ENCODE data around the gene IL17RC. TPM values are rescaled to one million over a fixed set of nuclear protein-coding genes. Genes with fewer than 3 reads are reported as not detected.

Gene IL17RC
- total and polyA plus RNA-seq, 2 of the 4 experiments (the other 2 are of a cell fraction): 20.8 to 28.3 TPM

DNA sequence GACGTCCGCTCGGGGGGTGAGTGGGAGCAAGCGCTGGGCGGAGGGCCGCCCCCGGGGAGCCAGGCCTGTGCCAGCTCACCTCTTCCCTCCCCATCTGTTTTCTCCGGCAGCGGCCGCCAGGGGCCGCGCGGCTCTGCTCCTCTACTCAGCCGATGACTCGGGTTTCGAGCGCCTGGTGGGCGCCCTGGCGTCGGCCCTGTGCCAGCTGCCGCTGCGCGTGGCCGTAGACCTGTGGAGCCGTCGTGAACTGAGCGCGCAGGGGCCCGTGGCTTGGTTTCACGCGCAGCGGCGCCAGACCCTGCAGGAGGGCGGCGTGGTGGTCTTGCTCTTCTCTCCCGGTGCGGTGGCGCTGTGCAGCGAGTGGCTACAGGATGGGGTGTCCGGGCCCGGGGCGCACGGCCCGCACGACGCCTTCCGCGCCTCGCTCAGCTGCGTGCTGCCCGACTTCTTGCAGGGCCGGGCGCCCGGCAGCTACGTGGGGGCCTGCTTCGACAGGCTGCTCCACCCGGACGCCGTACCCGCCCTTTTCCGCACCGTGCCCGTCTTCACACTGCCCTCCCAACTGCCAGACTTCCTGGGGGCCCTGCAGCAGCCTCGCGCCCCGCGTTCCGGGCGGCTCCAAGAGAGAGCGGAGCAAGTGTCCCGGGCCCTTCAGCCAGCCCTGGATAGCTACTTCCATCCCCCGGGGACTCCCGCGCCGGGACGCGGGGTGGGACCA, 16.1 kb downstream of the IL17RC start (continued):
- TF ChIP-seq NFE2L2 (IDR thresholded peaks at IDR 0.05; ENCODE audit: low read depth, low read length): no peak
- no peak for TF ChIP-seq POLR2A (IDR thresholded peaks at IDR 0.05; ENCODE audit: low read depth, low read length)
- no peak for TF ChIP-seq FOS (IDR thresholded peaks at IDR 0.05; ENCODE audit: low read depth, low read length)

DNA sequence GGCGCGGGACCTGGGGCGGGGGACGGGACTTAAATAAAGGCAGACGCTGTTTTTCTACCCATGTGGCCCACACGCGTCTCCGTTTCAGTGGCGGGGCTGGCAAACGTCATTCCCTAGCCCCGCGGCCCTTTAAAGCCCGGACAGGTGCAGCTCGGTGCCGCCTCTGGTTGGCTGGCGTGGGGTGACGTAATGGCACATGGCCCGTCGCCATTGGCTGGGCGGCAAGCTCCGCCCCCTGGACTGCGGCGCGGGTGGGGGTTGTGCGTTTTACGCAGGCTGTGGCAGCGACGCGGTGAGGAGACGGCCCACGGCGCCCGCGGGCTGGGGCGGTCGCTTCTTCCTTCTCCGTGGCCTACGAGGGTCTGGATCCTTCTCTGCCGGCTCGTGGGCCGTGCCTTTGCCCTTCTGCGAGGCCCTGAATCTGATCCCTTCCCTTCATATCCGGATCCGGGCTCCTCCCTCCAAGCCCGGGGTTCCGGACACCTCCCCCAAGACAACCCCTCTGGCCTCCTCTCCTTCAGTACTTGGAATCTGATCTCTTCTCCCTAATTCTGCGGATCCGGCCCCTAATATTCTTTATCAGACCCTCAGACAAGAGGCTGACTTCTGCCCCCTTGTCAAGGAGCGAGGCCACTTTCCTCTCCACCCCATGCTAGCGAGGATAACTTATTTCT, 16.8 kb downstream of the IL17RC start, which contains the start of gene CRELD1:
Gene CRELD1 (plus strand): TSS at position 274 of the 674 bp plus-strand sequence. CDS start 605 bp downstream, outside the sequence.
- in situ Hi-C loops (cut with MboI; ENCODE audit: low sequenced_read_pairs) (no loop called here), dilution Hi-C loops (cut with HindIII; ENCODE audit: low sequenced_read_pairs, unreplicated experiment) (no loop called here), intact Hi-C loops (cut with micrococcal nuclease) (loop anchor here (2.0 to 5.0 kb wide), 3 partner anchors 85 to 291 kb away; no protein-coding TSS in a partner anchor)
- Histone ChIP-seq H4K8ac (ENCODE audit: low read depth in 2 of 2, low read length in 2 of 2) (peak within 1 kb of the TSS; percentile 74 to 83; a peak in 3 of 4 replicates), H3K79me1 (ENCODE audit: low read depth in 1 of 2, low read length in 2 of 2) (peaks cover 6 to 16% of the 10 kb centered on the region in 2 experiments; a peak in 3 of 4 replicates), H2BK20ac (ENCODE audit: low read depth, low read length) (no peak within 1 kb of the TSS), H2AK5ac (ENCODE audit: low read depth, low read length) (peak within 1 kb of the TSS; percentile 56), H3K4me1 (ENCODE audit: control insufficient read depth, insufficient read depth, low read length) (peaks cover 9% of the 10 kb centered on the region), H3K9me3 (ENCODE audit: control insufficient read depth, insufficient read depth, low read length) (no peaks in the 10 kb centered on the region), H2AK9ac (replicated peaks; ENCODE audit: low read depth, low read length, poor library complexity) (peak within 1 kb of the TSS; percentile 94), H3K27me3 (ENCODE audit: control insufficient read depth, insufficient read depth, low read length) (no peaks in the 10 kb centered on the region), H3K56ac (ENCODE audit: extremely low read depth, insufficient read depth, low read length) (no peak within 1 kb of the TSS), H4K5ac (ENCODE audit: low read depth, low read length) (peak within 1 kb of the TSS; percentile 38), H4K91ac (ENCODE audit: insufficient read depth, low read depth, low read length) (peak within 1 kb of the TSS; percentile 39), H3K18ac (ENCODE audit: low read depth, low read length) (0 out of 2 replicates have a peak within 1 kb of the TSS, but pooled peaks have one; percentile 4), H3K9ac (ENCODE audit: low read depth, low read length) (peak within 1 kb of the TSS; percentile 69), H2BK15ac (ENCODE audit: low read depth, low read length) (no peak within 1 kb of the TSS; the same call in 2 of the 3 replicates), H3K4me3 (ENCODE audit: insufficient read depth, low read depth, low read length) (peak within 1 kb of the TSS; percentile 87), H2AFZ (replicated peaks; ENCODE audit: low read length, poor library complexity) (peak within 1 kb of the TSS; percentile 94), H3K9me1 (ENCODE audit: insufficient read depth, low read length) (peaks cover 6% of the 10 kb centered on the region; the same call in 1 of the 2 replicates), H4K20me1 (ENCODE audit: insufficient read depth, low read length) (no peaks in the 10 kb centered on the region), H3K36me3 (ENCODE audit: control insufficient read depth, insufficient read depth, low read length) (peaks cover 15% of the 10 kb centered on the region), H3K27ac (ENCODE audit: insufficient read depth, low read length) (peak within 1 kb of the TSS; percentile 78), H2BK5ac (ENCODE audit: low read depth, low read length, poor library complexity, severe bottlenecking) (peak within 1 kb of the TSS; percentile 67), H3K14ac (replicated peaks; ENCODE audit: low read depth, low read length) (peak within 1 kb of the TSS; percentile 57), H3K4me2 (ENCODE audit: low read depth, low read length) (peak within 1 kb of the TSS; percentile 95), H3K23ac (ENCODE audit: low read depth, low read length) (peak within 1 kb of the TSS; percentile 29; the same call in 1 of the 2 replicates), H3K4ac (ENCODE audit: low read depth, low read length) (peak within 1 kb of the TSS; percentile 66), H2BK120ac (ENCODE audit: low read depth, low read length) (no peak within 1 kb of the TSS)
- DNase-seq: peak; percentile 86
- BruUV-seq (replicated peaks): no TSS peak
- ATAC-seq (ENCODE audit: low read depth): peak; percentile 95
- WGBS, 2 experiments (ENCODE audit: extremely low coverage in 2 of 2, insufficient read length in 1 of 2): 0% methylated on average over 37 of the region's 50 CpGs; no CpG with 5 or more reads in 1 of the 2 experiments
- POLR2A ChIA-PET (ENCODE audit: unreplicated experiment): interaction anchor here (1.0 kb wide), 1 partner anchor 12 kb away, joined by 5 read pairs; no protein-coding TSS in a partner anchor
- CTCF ChIA-PET: interaction anchor here (0.6 to 3.1 kb wide), 3 partner anchors 13 to 62 kb away, joined by 3 to 14 read pairs (median 3); no protein-coding TSS in a partner anchor
- TF ChIP-seq, protein P1, sequence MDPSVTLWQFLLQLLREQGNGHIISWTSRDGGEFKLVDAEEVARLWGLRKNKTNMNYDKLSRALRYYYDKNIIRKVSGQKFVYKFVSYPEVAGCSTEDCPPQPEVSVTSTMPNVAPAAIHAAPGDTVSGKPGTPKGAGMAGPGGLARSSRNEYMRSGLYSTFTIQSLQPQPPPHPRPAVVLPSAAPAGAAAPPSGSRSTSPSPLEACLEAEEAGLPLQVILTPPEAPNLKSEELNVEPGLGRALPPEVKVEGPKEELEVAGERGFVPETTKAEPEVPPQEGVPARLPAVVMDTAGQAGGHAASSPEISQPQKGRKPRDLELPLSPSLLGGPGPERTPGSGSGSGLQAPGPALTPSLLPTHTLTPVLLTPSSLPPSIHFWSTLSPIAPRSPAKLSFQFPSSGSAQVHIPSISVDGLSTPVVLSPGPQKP (IDR thresholded peaks at IDR 0.05; ENCODE audit: borderline replicate concordance, low read depth, low read length): no peak
- TF ChIP-seq NFE2L2 (IDR thresholded peaks at IDR 0.05; ENCODE audit: low read depth, low read length) (no peak), RAD21 (IDR thresholded peaks at IDR 0.05; ENCODE audit: low read length) (no peak), POLR2A (IDR thresholded peaks at IDR 0.05; ENCODE audit: low read depth, low read length) (peak; percentile 66), MAFK (IDR thresholded peaks at IDR 0.05; ENCODE audit: low read depth, low read length) (no peak), MXI1 (IDR thresholded peaks at IDR 0.05; ENCODE audit: borderline replicate concordance, low read depth, low read length) (peak; percentile 56; the same call in 1 of the 2 replicates), MAZ (IDR thresholded peaks at IDR 0.05; ENCODE audit: borderline replicate concordance, low read depth, low read length) (peak; percentile 39; the same call in 1 of the 2 replicates), FOS (IDR thresholded peaks at IDR 0.05; ENCODE audit: low read depth, low read length) (0 out of 2 replicates have a peak, but pooled peaks have one; percentile 12), SMC3 (IDR thresholded peaks at IDR 0.05; ENCODE audit: low read depth, low read length) (no peak), CHD1 (IDR thresholded peaks at IDR 0.05; ENCODE audit: low read depth, low read length) (no peak), RFX5 (IDR thresholded peaks at IDR 0.05; ENCODE audit: low read depth, low read length) (peak; percentile 35; the same call in 1 of the 2 replicates), CEBPB (IDR thresholded peaks at IDR 0.05; ENCODE audit: low read depth, low read length) (peak; percentile 75)
